ENCODE measurements around the gene BCL2A1. TPM values are rescaled to one million over a fixed set of nuclear protein-coding genes. Genes with fewer than 3 reads are reported as not detected.
"Not testable (repeated sequence)": the region's sequence is repeated elsewhere in the genome, so short reads cannot be mapped to it uniquely, and the experiment has no call there.

Gene BCL2A1
- total RNA-seq, 2 experiments from 2014 or later, result 2.2 to 2.3 TPM

- POLR2A ChIA-PET, result interaction anchor here (0.7 kb wide), 1 partner anchor 9 kb away, joined by 3 read pairs; no protein-coding TSS in a partner anchor
- Histone ChIP-seq H2AFZ (ENCODE audit: low read length) (peak overlapping the region; percentile 68; the same call in 1 of the 2 replicates), H3K4me2 (ENCODE audit: low read length) (peak overlapping the region; percentile 58), H3K4me1 (ENCODE audit: insufficient read depth, low read length, poor library complexity, severe bottlenecking) (peaks cover 51% of the 10 kb centered on the region), H3K9me2 (ENCODE audit: insufficient read depth, low read length) (no peaks in the 10 kb centered on the region), H4K20me1 (ENCODE audit: insufficient read depth, low read length) (no peaks in the 10 kb centered on the region), H3K4me3 (ENCODE audit: low read depth, low read length, poor library complexity, severe bottlenecking) (no peak overlapping the region), H3K36me3 (ENCODE audit: insufficient read depth, low read length) (no peaks in the 10 kb centered on the region), H3K79me2 (ENCODE audit: insufficient read depth, low read depth, low read length) (no peaks in the 10 kb centered on the region), H3K27ac (ENCODE audit: low read depth, low read length, poor library complexity, severe bottlenecking) (no peak overlapping the region), H3K9me3 (ENCODE audit: low read length) (no peaks in the 10 kb centered on the region; the same call in 1 of the 2 replicates)
- TF ChIP-seq EZH2phosphoT487 (IDR thresholded peaks at IDR 0.05; ENCODE audit: borderline replicate concordance, low read depth, low read length), result no peak
- TF ChIP-seq CTCF (conservative IDR thresholded peaks at IDR 0.05; ENCODE audit: low read length), result no peak
- BruUV-seq (replicated peaks), result no TSS peak
- intact Hi-C loops (cut with micrococcal nuclease; ENCODE audit: unreplicated experiment), result no loop called here
- DNase-seq (ENCODE audit: low spot score), result no peak
- CTCF ChIA-PET (ENCODE audit: unreplicated experiment), result no interaction called here
These were observed 40.6 kb upstream of the BCL2A1 start for GRCh38 chr15:80011596-80011995.

DNA sequence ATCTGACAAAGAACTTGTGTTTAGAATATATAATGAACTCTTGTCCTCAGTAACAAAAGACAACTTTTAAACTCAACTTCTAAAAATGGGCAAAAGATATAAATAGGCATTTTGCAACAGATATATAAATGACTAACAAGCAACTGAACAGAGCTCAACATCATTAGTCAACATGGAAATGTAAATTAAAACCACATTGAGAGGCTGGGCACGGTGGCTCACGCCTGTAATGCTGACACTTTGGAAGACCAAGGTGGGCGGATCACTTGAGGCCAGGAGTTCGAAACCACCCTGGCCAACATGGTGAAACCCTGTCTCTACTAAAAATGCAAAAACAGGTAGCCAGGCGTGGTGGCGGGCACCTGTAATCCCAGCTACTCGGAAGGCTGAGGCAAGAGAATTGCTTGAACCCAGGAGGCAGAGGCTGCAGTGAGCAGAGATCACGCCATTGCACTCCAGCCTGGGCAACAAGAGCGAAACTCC, 40.1 kb upstream of the BCL2A1 start:
- CTCF ChIA-PET (ENCODE audit: unreplicated experiment); DNase-seq (ENCODE audit: low spot score); H4K20me1 ChIP-seq (ENCODE audit: insufficient read depth, low read length); H3K79me2 ChIP-seq (ENCODE audit: insufficient read depth, low read depth, low read length); intact Hi-C loops (cut with micrococcal nuclease; ENCODE audit: unreplicated experiment); H3K36me3 ChIP-seq (ENCODE audit: insufficient read depth, low read length); H3K27ac ChIP-seq (ENCODE audit: low read depth, low read length, poor library complexity, severe bottlenecking); BruUV-seq (replicated peaks); H3K4me3 ChIP-seq (ENCODE audit: low read depth, low read length, poor library complexity, severe bottlenecking); H3K9me2 ChIP-seq (ENCODE audit: insufficient read depth, low read length); H3K9me3 ChIP-seq (ENCODE audit: low read length): not testable (repeated sequence)
- peak overlapping the region; percentile 68; the same call in 1 of the 2 replicates for H2AFZ ChIP-seq (ENCODE audit: low read length)
- POLR2A ChIA-PET, result interaction anchor here (0.7 kb wide), 1 partner anchor 9 kb away, joined by 3 read pairs; no protein-coding TSS in a partner anchor
- peaks cover 51% of the 10 kb centered on the region for H3K4me1 ChIP-seq (ENCODE audit: insufficient read depth, low read length, poor library complexity, severe bottlenecking)
- H3K4me2 ChIP-seq (ENCODE audit: low read length), result peak overlapping the region; percentile 58

GRCh38 chr15:80010131-80010673, 39.2 kb upstream of the BCL2A1 start:
- Histone ChIP-seq H3K79me2 (ENCODE audit: insufficient read depth, low read depth, low read length) (no peaks in the 10 kb centered on the region), H3K9me3 (ENCODE audit: low read length) (no peaks in the 10 kb centered on the region; the same call in 1 of the 2 replicates), H3K36me3 (ENCODE audit: insufficient read depth, low read length) (no peaks in the 10 kb centered on the region), H3K9me2 (ENCODE audit: insufficient read depth, low read length) (no peaks in the 10 kb centered on the region), H3K4me3 (ENCODE audit: low read depth, low read length, poor library complexity, severe bottlenecking) (no peak overlapping the region), H3K4me1 (ENCODE audit: insufficient read depth, low read length, poor library complexity, severe bottlenecking) (peaks cover 51% of the 10 kb centered on the region), H2AFZ (ENCODE audit: low read length) (peak overlapping the region; percentile 68), H4K20me1 (ENCODE audit: insufficient read depth, low read length) (no peaks in the 10 kb centered on the region), H3K27ac (ENCODE audit: low read depth, low read length, poor library complexity, severe bottlenecking) (peak overlapping the region; percentile 25), H3K4me2 (ENCODE audit: low read length) (peak overlapping the region; percentile 58)
- no TSS peak for BruUV-seq (replicated peaks)
- CTCF ChIA-PET (ENCODE audit: unreplicated experiment), result no interaction called here
- no peak for TF ChIP-seq CTCF (conservative IDR thresholded peaks at IDR 0.05; ENCODE audit: low read length)
- no peak for TF ChIP-seq EZH2phosphoT487 (IDR thresholded peaks at IDR 0.05; ENCODE audit: borderline replicate concordance, low read depth, low read length)
- DNase-seq (ENCODE audit: low spot score), result no peak
- POLR2A ChIA-PET, result interaction anchor here (0.6 to 1.0 kb wide), 2 partner anchors 12 to 147 kb away, joined by 3 to 4 read pairs; no protein-coding TSS in a partner anchor
- intact Hi-C loops (cut with micrococcal nuclease; ENCODE audit: unreplicated experiment), result no loop called here
